ENCODE measurements around the gene PLEK2.

DNA sequence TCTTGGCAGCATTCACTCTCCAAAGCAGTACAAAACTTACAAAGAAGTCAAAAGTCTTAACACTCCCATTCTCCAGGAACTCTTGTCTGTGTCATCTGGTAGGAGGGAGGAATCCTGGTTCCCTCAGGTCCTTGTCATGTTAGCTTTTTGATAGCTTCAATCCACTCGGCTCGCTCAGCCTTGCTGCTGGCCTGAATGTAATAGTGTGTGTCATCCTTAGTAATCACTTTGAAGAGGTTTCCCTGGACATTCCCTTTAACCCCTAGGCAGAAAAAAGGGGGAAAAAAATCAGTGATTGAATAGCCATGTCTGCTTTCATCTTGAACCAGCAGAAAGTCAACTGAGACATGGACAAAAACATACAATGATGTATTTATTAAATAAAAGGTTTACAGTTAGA is 24.8 kb downstream of the PLEK2 start:
- TF ChIP-seq, protein P1, sequence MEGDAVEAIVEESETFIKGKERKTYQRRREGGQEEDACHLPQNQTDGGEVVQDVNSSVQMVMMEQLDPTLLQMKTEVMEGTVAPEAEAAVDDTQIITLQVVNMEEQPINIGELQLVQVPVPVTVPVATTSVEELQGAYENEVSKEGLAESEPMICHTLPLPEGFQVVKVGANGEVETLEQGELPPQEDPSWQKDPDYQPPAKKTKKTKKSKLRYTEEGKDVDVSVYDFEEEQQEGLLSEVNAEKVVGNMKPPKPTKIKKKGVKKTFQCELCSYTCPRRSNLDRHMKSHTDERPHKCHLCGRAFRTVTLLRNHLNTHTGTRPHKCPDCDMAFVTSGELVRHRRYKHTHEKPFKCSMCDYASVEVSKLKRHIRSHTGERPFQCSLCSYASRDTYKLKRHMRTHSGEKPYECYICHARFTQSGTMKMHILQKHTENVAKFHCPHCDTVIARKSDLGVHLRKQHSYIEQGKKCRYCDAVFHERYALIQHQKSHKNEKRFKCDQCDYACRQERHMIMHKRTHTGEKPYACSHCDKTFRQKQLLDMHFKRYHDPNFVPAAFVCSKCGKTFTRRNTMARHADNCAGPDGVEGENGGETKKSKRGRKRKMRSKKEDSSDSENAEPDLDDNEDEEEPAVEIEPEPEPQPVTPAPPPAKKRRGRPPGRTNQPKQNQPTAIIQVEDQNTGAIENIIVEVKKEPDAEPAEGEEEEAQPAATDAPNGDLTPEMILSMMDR (IDR thresholded peaks at IDR 0.05) = no peak
- no peak for TF ChIP-seq EP300 (IDR thresholded peaks at IDR 0.05)
- TF ChIP-seq POLR2AphosphoS5 (IDR thresholded peaks at IDR 0.05) = no peak
- no peak for TF ChIP-seq POLR2A (IDR thresholded peaks at IDR 0.05)

Data from suprapubic skin (tissue), 4 donors.